SH-SY5Y (cell line): ENCODE measurements around the gene WFDC11.

Experiments
- GATA2 ChIP-seq: IDR thresholded peaks from 2 replicates; pipeline ENCODE4 v1.6.1; 2011; ENCODE audit warnings: mild to moderate bottlenecking, low read depth, low read length
- GATA3 ChIP-seq: IDR thresholded peaks from 2 replicates; pipeline ENCODE4 v1.6.1; 2011; ENCODE audit warnings: low read depth, mild to moderate bottlenecking, low read length, moderate library complexity

The WFDC11 gene

GRCh38 chr20:45670139-45670538 is at the start of gene WFDC11:
WFDC11 (minus strand) TSS chr20:45670239; CDS start chr20:45650600, 19,639 bp downstream.
- no peak for TF ChIP-seq GATA2

- TF ChIP-seq GATA2 (no peak), GATA3 (no peak)
Observed at GRCh38 chr20:45704969-45705637, 35.1 kb upstream of the WFDC11 start, which contains the start of gene WFDC10B. WFDC10B (minus strand) TSS chr20:45705019; CDS start chr20:45685992, 19,027 bp downstream.

GRCh38 chr20:45701873-45702272 is 31.8 kb upstream of the WFDC11 start, which contains the start of gene WFDC13:
WFDC13 (plus strand) TSS chr20:45702038; CDS start chr20:45702124, 86 bp downstream.
- TF ChIP-seq GATA2 (no peak), GATA3 (no peak)

GRCh38 chr20:45701104-45701503 is 31.1 kb upstream of the WFDC11 start:
- TF ChIP-seq GATA2 (no peak), GATA3 (no peak)

GRCh38 chr20:45695496-45695895 is 25.5 kb upstream of the WFDC11 start:
- TF ChIP-seq GATA2 (no peak), GATA3 (no peak)

GRCh38 chr20:45685896-45686295 is 15.9 kb upstream of the WFDC11 start:
- TF ChIP-seq GATA2 (no peak), GATA3 (no peak)

- TF ChIP-seq GATA2, result no peak
- TF ChIP-seq GATA3, result no peak
Observed at GRCh38 chr20:45679650-45680049, 9.6 kb upstream of the WFDC11 start.

- no peak for TF ChIP-seq GATA2
- TF ChIP-seq GATA3, result no peak
Observed at GRCh38 chr20:45672765-45673164, 2.7 kb upstream of the WFDC11 start.

- TF ChIP-seq GATA3 (no peak), GATA2 (no peak)
Observed at GRCh38 chr20:45649312-45649863, 20.7 kb downstream of the WFDC11 start.

GRCh38 chr20:45647441-45648050 is 22.5 kb downstream of the WFDC11 start:
- TF ChIP-seq GATA3, result no peak
- no peak for TF ChIP-seq GATA2

- TF ChIP-seq GATA3 (no peak), GATA2 (no peak)
Observed at GRCh38 chr20:45646875-45647274, 23.2 kb downstream of the WFDC11 start.

GRCh38 chr20:45639687-45640086 is 30.4 kb downstream of the WFDC11 start:
- TF ChIP-seq GATA3 (no peak), GATA2 (no peak)

GRCh38 chr20:45636513-45636912 is 33.5 kb downstream of the WFDC11 start:
- TF ChIP-seq GATA3 (no peak), GATA2 (no peak)

GRCh38 chr20:45631184-45631583 is 38.9 kb downstream of the WFDC11 start, which contains the start of gene WFDC9:
WFDC9 (minus strand) TSS chr20:45631284; CDS start chr20:45610181, 21,103 bp downstream.
- no peak for TF ChIP-seq GATA2

- no peak for TF ChIP-seq GATA2
- no peak for TF ChIP-seq GATA3
Observed at GRCh38 chr20:45630371-45630770, 39.7 kb downstream of the WFDC11 start.
